Measurements from ENCODE around the gene RNF151. TPM values are rescaled to one million over a fixed set of nuclear protein-coding genes. Genes with fewer than 3 reads are reported as not detected.

RNF151 gene
- total and polyA plus RNA-seq, 2 of the 13 experiments (the other 11 are each of a cell fraction or from before 2014, with no cell fraction given), result not detected

DNA sequence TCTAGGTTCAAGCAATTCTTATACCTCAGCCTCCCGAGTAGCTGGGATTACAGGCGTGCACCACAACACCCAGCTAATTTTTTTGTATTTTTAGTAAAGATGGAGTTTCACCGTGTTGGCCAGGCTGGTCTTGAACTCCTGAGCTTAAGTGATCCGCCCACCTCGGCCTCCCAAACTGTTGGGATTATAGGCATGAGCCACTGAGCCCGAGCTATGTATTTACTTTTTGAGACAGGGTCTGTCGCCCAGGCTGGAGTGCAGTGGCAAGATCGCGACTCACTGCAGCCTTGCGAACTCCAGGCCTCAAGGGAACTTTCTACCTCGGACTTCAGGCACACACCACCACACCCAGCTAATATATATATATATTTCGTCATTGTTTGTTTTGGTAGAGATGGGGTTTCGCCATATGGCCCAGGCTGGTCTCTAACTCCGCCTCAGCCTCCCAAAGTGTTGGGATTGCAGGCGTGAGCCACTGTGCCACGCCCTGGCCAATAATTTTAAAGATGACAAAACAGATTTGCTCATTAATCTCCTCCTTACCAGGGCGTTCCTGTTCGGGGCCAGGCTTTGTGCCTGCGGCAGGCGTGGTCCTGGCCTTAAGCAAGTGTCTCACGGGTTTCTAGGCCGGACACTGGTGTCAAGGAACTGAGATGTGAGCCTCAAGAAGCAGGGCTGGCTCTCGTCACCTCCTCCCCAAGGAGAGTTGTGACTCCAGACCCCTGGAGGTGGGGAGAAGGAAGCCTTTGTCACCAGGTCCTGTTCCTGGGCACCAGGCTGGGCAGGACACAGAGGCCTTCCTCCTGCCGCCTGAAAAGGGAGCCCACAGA, 48.7 kb downstream of the RNF151 start (continued):
- TF ChIP-seq ZNF737 (CRISPR knock-in tag; IDR thresholded peaks at IDR 0.05; ENCODE audit: borderline replicate concordance), result no peak
- TF ChIP-seq FLYWCH1 (CRISPR knock-in tag; IDR thresholded peaks at IDR 0.05), result no peak
- TF ChIP-seq ZNF180 (CRISPR knock-in tag; IDR thresholded peaks at IDR 0.05; ENCODE audit: borderline replicate concordance, low read depth), result 0 out of 2 replicates have a peak, but pooled peaks have one; percentile 35
- 0 out of 2 replicates have a peak, but pooled peaks have one; percentile 13 for TF ChIP-seq GATAD1 (CRISPR knock-in tag; IDR thresholded peaks at IDR 0.05)
- TF ChIP-seq, protein P1, sequence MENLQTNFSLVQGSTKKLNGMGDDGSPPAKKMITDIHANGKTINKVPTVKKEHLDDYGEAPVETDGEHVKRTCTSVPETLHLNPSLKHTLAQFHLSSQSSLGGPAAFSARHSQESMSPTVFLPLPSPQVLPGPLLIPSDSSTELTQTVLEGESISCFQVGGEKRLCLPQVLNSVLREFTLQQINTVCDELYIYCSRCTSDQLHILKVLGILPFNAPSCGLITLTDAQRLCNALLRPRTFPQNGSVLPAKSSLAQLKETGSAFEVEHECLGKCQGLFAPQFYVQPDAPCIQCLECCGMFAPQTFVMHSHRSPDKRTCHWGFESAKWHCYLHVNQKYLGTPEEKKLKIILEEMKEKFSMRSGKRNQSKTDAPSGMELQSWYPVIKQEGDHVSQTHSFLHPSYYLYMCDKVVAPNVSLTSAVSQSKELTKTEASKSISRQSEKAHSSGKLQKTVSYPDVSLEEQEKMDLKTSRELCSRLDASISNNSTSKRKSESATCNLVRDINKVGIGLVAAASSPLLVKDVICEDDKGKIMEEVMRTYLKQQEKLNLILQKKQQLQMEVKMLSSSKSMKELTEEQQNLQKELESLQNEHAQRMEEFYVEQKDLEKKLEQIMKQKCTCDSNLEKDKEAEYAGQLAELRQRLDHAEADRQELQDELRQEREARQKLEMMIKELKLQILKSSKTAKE (CRISPR knock-in tag; IDR thresholded peaks at IDR 0.05; ENCODE audit: borderline replicate concordance), result no peak
- TF ChIP-seq, protein P2, sequence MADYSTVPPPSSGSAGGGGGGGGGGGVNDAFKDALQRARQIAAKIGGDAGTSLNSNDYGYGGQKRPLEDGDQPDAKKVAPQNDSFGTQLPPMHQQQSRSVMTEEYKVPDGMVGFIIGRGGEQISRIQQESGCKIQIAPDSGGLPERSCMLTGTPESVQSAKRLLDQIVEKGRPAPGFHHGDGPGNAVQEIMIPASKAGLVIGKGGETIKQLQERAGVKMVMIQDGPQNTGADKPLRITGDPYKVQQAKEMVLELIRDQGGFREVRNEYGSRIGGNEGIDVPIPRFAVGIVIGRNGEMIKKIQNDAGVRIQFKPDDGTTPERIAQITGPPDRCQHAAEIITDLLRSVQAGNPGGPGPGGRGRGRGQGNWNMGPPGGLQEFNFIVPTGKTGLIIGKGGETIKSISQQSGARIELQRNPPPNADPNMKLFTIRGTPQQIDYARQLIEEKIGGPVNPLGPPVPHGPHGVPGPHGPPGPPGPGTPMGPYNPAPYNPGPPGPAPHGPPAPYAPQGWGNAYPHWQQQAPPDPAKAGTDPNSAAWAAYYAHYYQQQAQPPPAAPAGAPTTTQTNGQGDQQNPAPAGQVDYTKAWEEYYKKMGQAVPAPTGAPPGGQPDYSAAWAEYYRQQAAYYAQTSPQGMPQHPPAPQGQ (CRISPR knock-in tag; IDR thresholded peaks at IDR 0.05; ENCODE audit: borderline replicate concordance), result no peak
- no peak for TF ChIP-seq ZFAT (CRISPR knock-in tag; conservative IDR thresholded peaks at IDR 0.05)
- TF ChIP-seq ZNF589 (CRISPR knock-in tag; conservative IDR thresholded peaks at IDR 0.05), result no peak
- TF ChIP-seq NFE2L1 (CRISPR knock-in tag; IDR thresholded peaks at IDR 0.05; ENCODE audit: borderline replicate concordance), result no peak
- TF ChIP-seq ZNF777 (CRISPR knock-in tag; IDR thresholded peaks at IDR 0.05), result no peak
- TF ChIP-seq, protein P3, sequence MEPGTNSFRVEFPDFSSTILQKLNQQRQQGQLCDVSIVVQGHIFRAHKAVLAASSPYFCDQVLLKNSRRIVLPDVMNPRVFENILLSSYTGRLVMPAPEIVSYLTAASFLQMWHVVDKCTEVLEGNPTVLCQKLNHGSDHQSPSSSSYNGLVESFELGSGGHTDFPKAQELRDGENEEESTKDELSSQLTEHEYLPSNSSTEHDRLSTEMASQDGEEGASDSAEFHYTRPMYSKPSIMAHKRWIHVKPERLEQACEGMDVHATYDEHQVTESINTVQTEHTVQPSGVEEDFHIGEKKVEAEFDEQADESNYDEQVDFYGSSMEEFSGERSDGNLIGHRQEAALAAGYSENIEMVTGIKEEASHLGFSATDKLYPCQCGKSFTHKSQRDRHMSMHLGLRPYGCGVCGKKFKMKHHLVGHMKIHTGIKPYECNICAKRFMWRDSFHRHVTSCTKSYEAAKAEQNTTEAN (CRISPR knock-in tag; conservative IDR thresholded peaks at IDR 0.05), result no peak
- TF ChIP-seq ZIK1 (CRISPR knock-in tag; IDR thresholded peaks at IDR 0.05; ENCODE audit: borderline replicate concordance, low read depth), result no peak
- TF ChIP-seq, protein P4, sequence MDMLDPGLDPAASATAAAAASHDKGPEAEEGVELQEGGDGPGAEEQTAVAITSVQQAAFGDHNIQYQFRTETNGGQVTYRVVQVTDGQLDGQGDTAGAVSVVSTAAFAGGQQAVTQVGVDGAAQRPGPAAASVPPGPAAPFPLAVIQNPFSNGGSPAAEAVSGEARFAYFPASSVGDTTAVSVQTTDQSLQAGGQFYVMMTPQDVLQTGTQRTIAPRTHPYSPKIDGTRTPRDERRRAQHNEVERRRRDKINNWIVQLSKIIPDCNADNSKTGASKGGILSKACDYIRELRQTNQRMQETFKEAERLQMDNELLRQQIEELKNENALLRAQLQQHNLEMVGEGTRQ (IDR thresholded peaks at IDR 0.05; ENCODE audit: low read depth, low read length), result no peak
- TF ChIP-seq, protein P4 (CRISPR knock-in tag; IDR thresholded peaks at IDR 0.05; ENCODE audit: borderline replicate concordance), result no peak
- TF ChIP-seq ATRX (CRISPR knock-in tag; IDR thresholded peaks at IDR 0.05; ENCODE audit: borderline replicate concordance), result no peak
- TF ChIP-seq ZNF652 (CRISPR knock-in tag; IDR thresholded peaks at IDR 0.05; ENCODE audit: borderline replicate concordance, low read depth), result no peak
- no peak for TF ChIP-seq SRY (CRISPR knock-in tag; IDR thresholded peaks at IDR 0.05)
- TF ChIP-seq, protein P5, sequence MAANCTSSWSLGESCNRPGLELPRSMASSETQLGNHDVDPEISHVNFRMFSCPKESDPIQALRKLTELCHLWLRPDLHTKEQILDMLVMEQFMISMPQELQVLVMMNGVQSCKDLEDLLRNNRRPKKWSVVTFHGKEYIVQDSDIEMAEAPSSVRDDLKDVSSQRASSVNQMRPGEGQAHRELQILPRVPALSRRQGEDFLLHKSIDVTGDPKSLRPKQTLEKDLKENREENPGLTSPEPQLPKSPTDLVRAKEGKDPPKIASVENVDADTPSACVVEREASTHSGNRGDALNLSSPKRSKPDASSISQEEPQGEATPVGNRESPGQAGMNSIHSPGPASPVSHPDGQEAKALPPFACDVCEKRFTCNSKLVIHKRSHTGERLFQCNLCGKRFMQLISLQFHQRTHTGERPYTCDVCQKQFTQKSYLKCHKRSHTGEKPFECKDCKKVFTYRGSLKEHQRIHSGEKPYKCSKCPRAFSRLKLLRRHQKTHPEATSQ (CRISPR knock-in tag; IDR thresholded peaks at IDR 0.05; ENCODE audit: borderline replicate concordance), result no peak

Data from HepG2 (cell line).